Measurements from ENCODE around the gene ADAM10. TPM values are rescaled to one million over a fixed set of nuclear protein-coding genes. Genes with fewer than 3 reads are reported as not detected.
"Not testable (repeated sequence)": the region's sequence is repeated elsewhere in the genome, so short reads cannot be mapped to it uniquely, and the experiment has no call there.

Gene ADAM10
- polyA plus RNA-seq, 1 donor, result 264 TPM

- DNase-seq, result no peak
Observed at GRCh38 chr15:58678683-58679082, 70.8 kb downstream of the ADAM10 start.

GRCh38 chr15:58677426-58677825, 72.1 kb downstream of the ADAM10 start:
- DNase-seq, result no peak

- no peak for DNase-seq
Observed at GRCh38 chr15:58676766-58677165, 72.7 kb downstream of the ADAM10 start.

- DNase-seq, result no peak
Observed at GRCh38 chr15:58671186-58671585, 78.3 kb downstream of the ADAM10 start.

GRCh38 chr15:58669108-58669507, 80.4 kb downstream of the ADAM10 start:
- no peak for DNase-seq

GRCh38 chr15:58666957-58667356, 82.5 kb downstream of the ADAM10 start:
- no peak for DNase-seq

GRCh38 chr15:58665672-58666071, 83.8 kb downstream of the ADAM10 start:
- DNase-seq, result no peak

- DNase-seq, result no peak
Observed at GRCh38 chr15:58650102-58650501, 99.4 kb downstream of the ADAM10 start.

GRCh38 chr15:58649175-58649574, 100.3 kb downstream of the ADAM10 start:
- DNase-seq, result no peak

- DNase-seq, result no peak
Observed at GRCh38 chr15:58643996-58644395, 105.5 kb downstream of the ADAM10 start.

- no peak for DNase-seq
Observed at GRCh38 chr15:58641660-58642059, 107.8 kb downstream of the ADAM10 start.

- DNase-seq, result no peak
Observed at GRCh38 chr15:58639992-58640391, 109.5 kb downstream of the ADAM10 start.

GRCh38 chr15:58639002-58639756, 110.3 kb downstream of the ADAM10 start:
- no peak for DNase-seq

- no peak for DNase-seq
Observed at GRCh38 chr15:58632789-58633188, 116.7 kb downstream of the ADAM10 start.

- no peak for DNase-seq
Observed at GRCh38 chr15:58631319-58631718, 118.2 kb downstream of the ADAM10 start.

GRCh38 chr15:58629625-58630024, 119.9 kb downstream of the ADAM10 start:
- DNase-seq, result no peak

GRCh38 chr15:58628206-58628947, 121.1 kb downstream of the ADAM10 start:
- DNase-seq, result no peak

GRCh38 chr15:58627701-58628100, 121.8 kb downstream of the ADAM10 start:
- DNase-seq, result no peak

GRCh38 chr15:58627046-58627445, 122.5 kb downstream of the ADAM10 start:
- no peak for DNase-seq

GRCh38 chr15:58626378-58626777, 123.1 kb downstream of the ADAM10 start:
- no peak for DNase-seq

- DNase-seq, result no peak
Observed at GRCh38 chr15:58622877-58623276, 126.6 kb downstream of the ADAM10 start.

GRCh38 chr15:58620268-58620667, 129.2 kb downstream of the ADAM10 start:
- DNase-seq, result not testable (repeated sequence)

- DNase-seq, result no peak
Observed at GRCh38 chr15:58616171-58616570, 133.3 kb downstream of the ADAM10 start.
